GM12864 (cell line): ENCODE data around the gene PLA2G4B.

ENCODE experiments used
- DNase-seq: peaks from one replicate; pipeline ENCODE4 v3.0.0-alpha.2; 2011; ENCODE audit warnings: low read depth
- H3K4me3 ChIP-seq: 2 replicates; pipeline ENCODE4 v1.5.1; 2011; ENCODE audit warnings: mild to moderate bottlenecking, low read depth, low read length, control low read depth
- TF ChIP-seq, protein P1 (sequence below): IDR thresholded peaks from 2 replicates; pipeline ENCODE4 v1.5.1; 2011; ENCODE audit warnings: low read depth, mild to moderate bottlenecking, moderate library complexity, low read length, control low read depth, inconsistent platforms; ENCODE audit errors: missing control alignments

PLA2G4B gene

GRCh38 chr15:41876007-41876406 is 37.4 kb downstream of the PLA2G4B start:
- no peak for DNase-seq
- TF ChIP-seq, protein P1, sequence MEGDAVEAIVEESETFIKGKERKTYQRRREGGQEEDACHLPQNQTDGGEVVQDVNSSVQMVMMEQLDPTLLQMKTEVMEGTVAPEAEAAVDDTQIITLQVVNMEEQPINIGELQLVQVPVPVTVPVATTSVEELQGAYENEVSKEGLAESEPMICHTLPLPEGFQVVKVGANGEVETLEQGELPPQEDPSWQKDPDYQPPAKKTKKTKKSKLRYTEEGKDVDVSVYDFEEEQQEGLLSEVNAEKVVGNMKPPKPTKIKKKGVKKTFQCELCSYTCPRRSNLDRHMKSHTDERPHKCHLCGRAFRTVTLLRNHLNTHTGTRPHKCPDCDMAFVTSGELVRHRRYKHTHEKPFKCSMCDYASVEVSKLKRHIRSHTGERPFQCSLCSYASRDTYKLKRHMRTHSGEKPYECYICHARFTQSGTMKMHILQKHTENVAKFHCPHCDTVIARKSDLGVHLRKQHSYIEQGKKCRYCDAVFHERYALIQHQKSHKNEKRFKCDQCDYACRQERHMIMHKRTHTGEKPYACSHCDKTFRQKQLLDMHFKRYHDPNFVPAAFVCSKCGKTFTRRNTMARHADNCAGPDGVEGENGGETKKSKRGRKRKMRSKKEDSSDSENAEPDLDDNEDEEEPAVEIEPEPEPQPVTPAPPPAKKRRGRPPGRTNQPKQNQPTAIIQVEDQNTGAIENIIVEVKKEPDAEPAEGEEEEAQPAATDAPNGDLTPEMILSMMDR = no peak

DNA sequence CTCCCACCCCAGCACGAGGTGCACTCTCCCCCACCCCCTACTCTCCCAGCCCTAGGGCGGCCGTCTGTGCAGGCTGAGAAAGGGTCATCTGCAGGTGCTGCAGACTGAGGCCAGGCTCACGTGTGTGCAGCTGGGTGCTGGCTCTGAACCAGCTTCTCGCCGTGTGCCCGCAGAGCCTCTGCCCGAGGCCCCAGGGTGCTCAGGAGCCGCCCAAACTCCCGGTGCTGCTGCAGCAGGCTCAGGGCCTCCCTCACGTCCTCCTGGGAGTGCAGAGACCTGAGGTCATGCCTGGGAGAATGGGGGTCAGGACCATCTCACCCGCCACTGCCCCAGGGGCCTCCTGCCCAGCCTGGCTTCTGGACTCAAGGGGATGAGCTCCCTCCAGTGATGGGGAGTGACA is 38.0 kb downstream of the PLA2G4B start:
- DNase-seq = no peak
- no peak overlapping the region for H3K4me3 ChIP-seq
- TF ChIP-seq, protein P1 = no peak

More at GRCh38 chr15:41876007-41876406, 37.4 kb downstream of the PLA2G4B start:
- H3K4me3 ChIP-seq = no peak overlapping the region

DNA sequence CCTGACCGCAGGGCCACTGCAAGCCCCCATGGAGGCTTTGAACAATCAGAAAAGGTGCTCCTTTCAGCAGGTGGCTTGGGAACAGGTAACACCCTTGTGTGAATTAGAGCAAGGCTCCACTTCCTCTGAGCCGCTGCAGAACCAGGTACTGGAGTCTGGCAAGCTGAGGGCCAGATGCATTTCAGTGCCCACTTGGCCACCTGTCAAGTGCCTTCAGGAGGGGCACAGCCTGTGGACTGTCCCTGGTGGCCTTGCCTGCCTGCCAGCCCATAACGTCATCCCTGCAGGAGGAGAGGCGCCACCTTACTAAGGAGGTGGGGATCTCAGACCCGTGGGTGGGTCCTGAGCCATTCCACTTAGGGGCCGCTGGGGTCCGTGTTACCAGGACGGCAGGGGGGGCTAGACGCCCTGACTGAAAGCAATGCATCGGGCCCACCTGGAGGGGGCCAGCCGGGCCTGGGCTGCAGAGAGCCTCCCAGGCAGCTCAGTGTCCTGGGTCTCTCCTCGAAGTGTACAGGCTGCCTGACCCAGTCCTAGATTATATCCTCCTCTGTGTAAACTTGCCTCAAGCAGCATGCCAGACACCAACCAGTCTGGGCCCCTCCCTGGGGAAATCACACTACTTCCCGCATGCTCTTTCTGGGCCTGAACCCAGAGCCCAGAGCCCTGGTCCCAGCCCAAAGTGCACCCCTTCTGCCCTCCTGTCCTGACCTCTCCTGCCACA is 39.1 kb downstream of the PLA2G4B start:
- TF ChIP-seq, protein P1 = no peak
- no peak overlapping the region for H3K4me3 ChIP-seq
- DNase-seq = no peak

- no peak overlapping the region for H3K4me3 ChIP-seq
- DNase-seq = no peak
- TF ChIP-seq, protein P1 = no peak
Observed at GRCh38 chr15:41878355-41878699, 39.7 kb downstream of the PLA2G4B start.

GRCh38 chr15:41879321-41879845 is 40.7 kb downstream of the PLA2G4B start:
- TF ChIP-seq, protein P1 = no peak
- DNase-seq = no peak
- no peak overlapping the region for H3K4me3 ChIP-seq

- no peak overlapping the region for H3K4me3 ChIP-seq
- no peak for DNase-seq
- TF ChIP-seq, protein P1 = no peak
Observed at GRCh38 chr15:41880156-41880877, 41.7 kb downstream of the PLA2G4B start.

DNA sequence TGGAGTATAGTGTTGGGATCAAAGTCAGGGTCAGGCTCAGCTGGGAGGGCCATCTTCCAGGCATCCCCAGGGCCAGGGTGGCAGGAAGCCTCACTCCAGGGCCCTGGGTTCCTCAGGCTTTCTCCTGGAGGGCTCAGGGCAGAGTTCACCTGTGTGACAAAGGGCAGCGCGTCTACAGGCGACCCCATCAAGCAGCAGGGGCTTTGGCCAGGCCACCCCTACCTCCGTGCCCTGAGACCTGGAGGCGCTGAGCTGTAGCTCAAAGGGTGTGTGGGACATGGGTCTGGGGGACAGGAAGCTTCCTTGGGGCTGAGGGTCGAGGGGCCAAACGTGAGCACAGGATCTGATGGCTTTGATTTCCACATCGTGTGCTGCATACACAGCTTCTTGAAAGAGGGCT is 42.4 kb downstream of the PLA2G4B start:
- no peak overlapping the region for H3K4me3 ChIP-seq
- TF ChIP-seq, protein P1 = no peak
- DNase-seq = no peak
